GM18526 (cell line): ENCODE measurements around the gene ADCY10.

Source experiments
- POLR2A ChIP-seq: IDR thresholded peaks from 3 replicates; pipeline ENCODE4 v1.6.1; 2011; ENCODE audit not compliant: insufficient read length; ENCODE audit errors: extremely low read depth

The ADCY10 gene

GRCh38 chr1:167829868-167830267 lies 84.1 kb downstream of the ADCY10 start:
- TF ChIP-seq POLR2A, result no peak

- no peak for TF ChIP-seq POLR2A
Measured at GRCh38 chr1:167826127-167826526, 87.8 kb downstream of the ADCY10 start.

GRCh38 chr1:167825419-167826079 lies 88.4 kb downstream of the ADCY10 start:
- TF ChIP-seq POLR2A, result no peak

- no peak for TF ChIP-seq POLR2A
Measured at GRCh38 chr1:167824163-167824794, 89.7 kb downstream of the ADCY10 start.

DNA sequence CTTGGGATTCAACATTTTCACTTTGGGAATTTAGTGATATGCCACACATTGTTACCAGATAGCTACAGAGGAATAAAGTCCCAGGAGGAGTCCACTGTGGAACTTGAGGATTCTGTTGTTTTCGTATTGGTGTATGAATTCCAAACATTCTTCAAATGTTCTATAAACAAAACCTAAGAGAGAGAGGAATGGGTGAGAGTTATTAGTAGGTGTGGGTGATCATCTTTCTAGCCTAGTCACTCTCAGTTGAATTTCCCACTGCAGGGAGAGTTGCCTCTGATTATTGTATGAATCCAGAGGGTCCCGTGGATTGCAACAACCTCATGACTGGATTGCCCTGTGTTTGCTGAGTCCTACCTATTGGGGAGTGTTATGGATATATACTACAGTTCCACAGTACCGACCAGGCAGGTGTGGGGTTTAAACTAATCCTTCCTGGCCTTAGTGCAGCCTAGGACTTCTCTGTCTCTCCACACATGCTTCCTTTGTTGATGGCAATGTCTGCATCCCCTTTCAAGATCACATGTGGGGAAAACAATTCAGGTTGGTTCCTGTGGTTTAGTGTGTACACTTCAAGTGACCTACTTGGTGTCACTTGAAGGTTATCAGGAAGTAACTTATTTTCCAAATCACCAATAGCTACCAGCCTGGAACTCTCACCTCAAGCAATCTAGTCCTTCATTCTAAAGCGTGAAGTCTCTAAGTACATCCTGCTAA lies 91.8 kb downstream of the ADCY10 start:
- TF ChIP-seq POLR2A, result no peak

GRCh38 chr1:167821356-167821685 lies 92.6 kb downstream of the ADCY10 start:
- TF ChIP-seq POLR2A, result no peak

DNA sequence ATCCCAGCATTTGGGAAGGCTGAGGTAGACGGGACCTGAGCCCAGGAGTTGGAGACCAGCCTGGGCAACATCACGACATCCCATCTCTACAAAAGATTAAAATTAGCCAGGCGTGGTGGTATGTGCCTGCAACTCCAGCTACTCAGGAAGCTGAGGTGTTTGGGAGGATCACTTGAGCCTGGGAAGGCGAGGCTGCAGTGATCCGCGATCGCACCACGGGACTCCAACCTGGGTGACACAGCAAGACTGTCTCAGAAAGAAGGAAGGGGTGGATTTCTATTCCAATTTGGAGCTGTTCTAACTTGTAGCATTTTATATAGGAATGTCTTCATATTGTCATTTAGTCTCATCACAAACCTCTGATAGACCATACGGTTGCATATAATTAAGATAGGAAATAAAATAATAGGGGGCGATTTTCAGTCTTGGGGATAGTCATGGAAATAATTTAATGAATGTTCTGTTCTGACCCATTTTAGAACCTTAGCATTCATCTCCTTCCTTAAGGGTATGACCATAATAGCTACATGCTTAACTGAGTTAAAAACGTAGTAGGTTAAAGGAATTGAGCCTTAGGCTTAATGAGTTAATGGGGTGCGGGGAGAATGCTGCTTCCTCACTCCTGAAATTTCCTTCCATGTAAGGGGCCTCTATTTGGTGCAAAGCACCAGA lies 93.1 kb downstream of the ADCY10 start:
- TF ChIP-seq POLR2A, result no peak

DNA sequence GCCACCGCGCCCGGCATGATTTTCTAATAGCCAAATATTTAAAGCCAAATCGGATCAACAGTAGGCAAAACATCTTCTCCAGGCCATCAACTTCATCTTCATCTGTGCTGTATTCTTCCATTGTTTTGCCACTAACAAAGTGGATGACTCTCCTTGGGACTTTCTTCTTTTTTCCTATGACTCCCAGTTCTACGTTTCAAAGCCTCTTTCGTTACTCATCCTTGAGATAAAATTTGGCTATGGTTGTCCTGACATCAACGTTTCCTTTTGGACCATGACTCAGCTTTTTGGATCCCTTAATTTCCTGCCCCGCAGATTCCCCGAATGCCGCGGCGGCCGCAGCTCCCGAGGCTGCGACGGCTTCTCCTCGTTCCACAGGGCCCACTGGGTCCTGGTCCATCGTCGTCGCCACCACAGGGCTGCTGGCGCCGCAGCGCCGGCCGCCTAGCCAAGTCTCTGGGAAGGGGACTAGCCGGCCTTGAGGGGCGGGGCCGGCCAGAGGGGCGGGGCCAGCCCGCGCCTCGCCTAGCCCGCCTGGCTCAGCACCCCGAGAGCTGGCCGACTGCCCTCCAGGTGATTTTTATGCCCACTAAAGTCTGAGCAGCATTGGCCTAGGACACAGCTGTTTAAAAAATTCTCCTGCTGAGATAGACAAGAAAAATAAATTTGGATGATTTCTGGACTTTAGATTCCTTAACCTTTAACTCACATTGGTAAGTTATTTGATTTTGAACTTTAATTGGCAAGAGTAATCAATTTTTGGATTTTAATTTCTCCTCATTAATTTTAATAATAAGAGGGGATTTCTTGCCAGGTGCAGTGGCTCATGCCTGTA lies 93.9 kb downstream of the ADCY10 start:
- TF ChIP-seq POLR2A, result no peak

DNA sequence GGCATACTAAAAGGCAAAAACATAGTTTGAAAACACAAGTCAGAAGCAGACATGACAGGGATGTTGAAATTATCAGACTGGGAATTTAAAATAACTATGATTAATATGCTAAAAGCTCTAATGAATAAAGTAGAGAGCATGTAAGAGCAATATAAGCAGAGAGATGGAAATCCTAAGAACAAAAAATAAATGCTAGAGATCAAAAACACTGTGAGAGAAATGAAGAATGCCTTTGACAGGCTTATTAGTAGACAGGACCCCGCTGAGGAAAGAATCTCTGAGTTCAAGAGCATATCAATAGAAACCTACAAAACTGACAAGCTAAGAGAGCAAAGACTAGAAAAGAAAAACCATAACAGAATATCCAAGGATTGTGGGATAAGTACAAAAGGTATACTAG lies 98.3 kb downstream of the ADCY10 start:
- TF ChIP-seq POLR2A, result no peak

- TF ChIP-seq POLR2A, result no peak
Measured at GRCh38 chr1:167812972-167813371, 101.0 kb downstream of the ADCY10 start.

DNA sequence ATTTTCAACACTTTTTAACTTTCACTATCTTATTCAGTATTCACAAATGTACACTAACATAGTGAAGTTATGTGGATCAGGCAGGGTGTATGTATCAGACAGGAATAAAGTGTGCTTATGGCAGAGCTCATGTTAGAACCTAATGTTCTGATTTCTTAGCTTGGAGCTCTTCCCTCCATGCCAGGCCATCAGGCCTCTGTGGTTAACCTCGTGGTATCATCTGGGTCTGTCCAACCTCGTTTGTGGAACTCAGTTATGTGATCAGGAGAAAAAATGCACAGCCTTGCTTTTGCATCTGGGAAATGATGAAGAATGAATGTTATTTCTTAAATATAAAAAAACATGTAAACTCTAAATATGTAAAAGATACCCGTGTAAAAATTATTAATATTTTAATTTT lies 105.2 kb downstream of the ADCY10 start:
- no peak for TF ChIP-seq POLR2A

DNA sequence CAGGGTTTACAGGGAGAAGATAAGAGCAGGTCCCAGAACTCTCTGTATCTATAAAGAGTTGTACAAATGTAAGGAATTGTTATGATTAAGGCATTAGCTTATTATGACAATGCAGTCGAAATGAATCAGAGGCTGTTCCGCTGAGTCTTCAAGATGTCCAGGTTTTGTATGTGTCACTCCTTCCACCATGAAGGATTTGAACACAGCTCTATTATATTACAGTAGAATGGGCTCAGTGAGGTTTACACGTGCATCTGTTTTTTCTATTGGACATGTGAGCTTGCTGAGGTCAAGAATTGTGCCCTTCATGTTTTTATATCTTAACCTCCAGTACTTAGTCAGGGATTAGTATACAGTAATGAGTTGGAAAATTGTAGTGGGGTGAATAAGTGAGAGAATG lies 105.8 kb downstream of the ADCY10 start:
- TF ChIP-seq POLR2A, result no peak

GRCh38 chr1:167805041-167805556 lies 108.8 kb downstream of the ADCY10 start:
- TF ChIP-seq POLR2A, result no peak

- TF ChIP-seq POLR2A, result no peak
Measured at GRCh38 chr1:167803358-167804207, 110.4 kb downstream of the ADCY10 start.
